IMR-90 (cell line): Measurements from ENCODE around the gene ALK.

Experiments used
- FOS ChIP-seq: fragments of 150-350 bp; IDR thresholded peaks from 2 replicates; pipeline ENCODE4 v1.6.1; 2016; ENCODE audit warnings: low read depth, low read length
- MAFK ChIP-seq: IDR thresholded peaks from 2 replicates; pipeline ENCODE4 v1.6.1; 2012; ENCODE audit warnings: low read depth, low read length, improper control_type of control experiment
- MXI1 ChIP-seq: IDR thresholded peaks from 2 replicates; pipeline ENCODE4 v1.6.1; 2012; ENCODE audit warnings: low read depth, mild to moderate bottlenecking, low read length, moderate library complexity, borderline replicate concordance
- POLR2A ChIP-seq: IDR thresholded peaks from 2 replicates; pipeline ENCODE4 v1.6.1; 2012; ENCODE audit warnings: mild to moderate bottlenecking, low read depth, low read length
- RAD21 ChIP-seq: IDR thresholded peaks from 2 replicates; pipeline ENCODE4 v1.6.1; 2012; ENCODE audit warnings: low read length, improper control_type of control experiment
- RFX5 ChIP-seq: IDR thresholded peaks from 2 replicates; pipeline ENCODE4 v1.8.0; 2012; ENCODE audit warnings: low read depth, mild to moderate bottlenecking, low read length, moderate library complexity
- SMC3 ChIP-seq: fragments of 150-350 bp; IDR thresholded peaks from 2 replicates; pipeline ENCODE4 v1.6.1; 2016; ENCODE audit warnings: low read depth, mild to moderate bottlenecking, antibody characterized with exemption, low read length, moderate library complexity
- TF ChIP-seq, protein P1 (sequence below): conservative IDR thresholded peaks from 2 replicates; pipeline ENCODE4 v1.5.1; 2012; ENCODE audit warnings: mild to moderate bottlenecking, low read depth, low read length, improper control_type of control experiment

DNA sequence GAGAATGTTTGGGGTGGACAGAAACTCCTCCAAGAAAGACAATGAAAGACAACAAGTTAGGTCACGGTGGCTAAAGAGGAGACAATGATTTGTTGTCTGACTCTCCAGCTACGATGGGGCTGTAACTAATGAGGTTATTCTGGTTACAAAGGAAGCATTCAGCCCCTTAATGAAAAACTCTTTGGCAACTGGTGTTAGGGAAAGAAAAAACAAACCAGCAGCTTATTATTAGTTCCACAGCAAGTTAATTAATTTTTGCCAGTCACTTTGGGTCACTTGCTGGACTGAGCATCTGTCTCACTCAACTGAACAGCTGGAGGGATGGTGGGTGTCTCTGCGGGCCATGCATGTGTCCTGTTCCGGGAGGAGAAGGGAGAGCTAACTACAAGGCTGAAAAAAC lies 263.7 kb downstream of the ALK start:
- TF ChIP-seq, protein P1, sequence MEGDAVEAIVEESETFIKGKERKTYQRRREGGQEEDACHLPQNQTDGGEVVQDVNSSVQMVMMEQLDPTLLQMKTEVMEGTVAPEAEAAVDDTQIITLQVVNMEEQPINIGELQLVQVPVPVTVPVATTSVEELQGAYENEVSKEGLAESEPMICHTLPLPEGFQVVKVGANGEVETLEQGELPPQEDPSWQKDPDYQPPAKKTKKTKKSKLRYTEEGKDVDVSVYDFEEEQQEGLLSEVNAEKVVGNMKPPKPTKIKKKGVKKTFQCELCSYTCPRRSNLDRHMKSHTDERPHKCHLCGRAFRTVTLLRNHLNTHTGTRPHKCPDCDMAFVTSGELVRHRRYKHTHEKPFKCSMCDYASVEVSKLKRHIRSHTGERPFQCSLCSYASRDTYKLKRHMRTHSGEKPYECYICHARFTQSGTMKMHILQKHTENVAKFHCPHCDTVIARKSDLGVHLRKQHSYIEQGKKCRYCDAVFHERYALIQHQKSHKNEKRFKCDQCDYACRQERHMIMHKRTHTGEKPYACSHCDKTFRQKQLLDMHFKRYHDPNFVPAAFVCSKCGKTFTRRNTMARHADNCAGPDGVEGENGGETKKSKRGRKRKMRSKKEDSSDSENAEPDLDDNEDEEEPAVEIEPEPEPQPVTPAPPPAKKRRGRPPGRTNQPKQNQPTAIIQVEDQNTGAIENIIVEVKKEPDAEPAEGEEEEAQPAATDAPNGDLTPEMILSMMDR: no peak
- TF ChIP-seq POLR2A: no peak
- TF ChIP-seq MAFK: no peak
- no peak for TF ChIP-seq RFX5
- TF ChIP-seq RAD21: no peak
- TF ChIP-seq MXI1: no peak
- TF ChIP-seq SMC3: no peak
- TF ChIP-seq FOS: no peak
